ENCODE measurements around the gene DZANK1.
"Not testable (repeated sequence)": the region's sequence is repeated elsewhere in the genome, so short reads cannot be mapped to it uniquely, and the experiment has no call there.

The DZANK1 gene

GRCh38 chr20:18403269-18403668, 63.6 kb downstream of the DZANK1 start:
- DNase-seq = no peak
- Histone ChIP-seq H3K27me3 (replicated peaks) (no peaks in the 10 kb centered on the region), H3K36me3 (replicated peaks) (no peaks in the 10 kb centered on the region), H3K27ac (no peak overlapping the region), H3K4me3 (ENCODE audit: low read depth, low read length) (no peak overlapping the region)
- in situ Hi-C loops (cut with HindIII; ENCODE audit: low pct_ligation_motif_present, low sequenced_read_pairs) = no loop called here
- no peak for TF ChIP-seq CTCF (IDR thresholded peaks at IDR 0.05; ENCODE audit: low read depth, low read length, missing control alignments)

- in situ Hi-C loops (cut with HindIII; ENCODE audit: low pct_ligation_motif_present, low sequenced_read_pairs) = no loop called here
- Histone ChIP-seq H3K27ac (no peak overlapping the region), H3K27me3 (replicated peaks) (no peaks in the 10 kb centered on the region), H3K4me3 (ENCODE audit: low read depth, low read length) (no peak overlapping the region), H3K36me3 (replicated peaks) (no peaks in the 10 kb centered on the region)
- TF ChIP-seq CTCF (IDR thresholded peaks at IDR 0.05; ENCODE audit: low read depth, low read length, missing control alignments) = no peak
- DNase-seq = no peak
Measured at GRCh38 chr20:18401305-18401704, 65.5 kb downstream of the DZANK1 start.

- no peak overlapping the region for H3K4me3 ChIP-seq (ENCODE audit: low read depth, low read length)
- in situ Hi-C loops (cut with HindIII; ENCODE audit: low pct_ligation_motif_present, low sequenced_read_pairs) = no loop called here
- DNase-seq = no peak
- TF ChIP-seq CTCF (IDR thresholded peaks at IDR 0.05; ENCODE audit: low read depth, low read length, missing control alignments) = no peak
- H3K27me3 ChIP-seq (replicated peaks) = no peaks in the 10 kb centered on the region
- no peaks in the 10 kb centered on the region for H3K36me3 ChIP-seq (replicated peaks)
- no peak overlapping the region for H3K27ac ChIP-seq
Measured at GRCh38 chr20:18400460-18400859, 66.4 kb downstream of the DZANK1 start.

GRCh38 chr20:18398713-18399112, 68.1 kb downstream of the DZANK1 start:
- in situ Hi-C loops (cut with HindIII; ENCODE audit: low pct_ligation_motif_present, low sequenced_read_pairs); H3K36me3 ChIP-seq (replicated peaks); H3K4me3 ChIP-seq (ENCODE audit: low read depth, low read length); H3K27me3 ChIP-seq (replicated peaks); H3K27ac ChIP-seq; DNase-seq: not testable (repeated sequence)

GRCh38 chr20:18397030-18397429, 69.8 kb downstream of the DZANK1 start:
- Histone ChIP-seq H3K36me3 (replicated peaks) (no peaks in the 10 kb centered on the region), H3K27ac (no peak overlapping the region), H3K27me3 (replicated peaks) (no peaks in the 10 kb centered on the region), H3K4me3 (ENCODE audit: low read depth, low read length) (no peak overlapping the region)
- no peak for DNase-seq
- TF ChIP-seq CTCF (IDR thresholded peaks at IDR 0.05; ENCODE audit: low read depth, low read length, missing control alignments) = no peak
- in situ Hi-C loops (cut with HindIII; ENCODE audit: low pct_ligation_motif_present, low sequenced_read_pairs) = no loop called here

GRCh38 chr20:18395544-18395943, 71.3 kb downstream of the DZANK1 start:
- no peak overlapping the region for H3K4me3 ChIP-seq (ENCODE audit: low read depth, low read length)
- no peak overlapping the region for H3K27ac ChIP-seq
- H3K36me3 ChIP-seq (replicated peaks) = no peaks in the 10 kb centered on the region
- no peaks in the 10 kb centered on the region for H3K27me3 ChIP-seq (replicated peaks)
- DNase-seq = no peak
- no peak for TF ChIP-seq CTCF (IDR thresholded peaks at IDR 0.05; ENCODE audit: low read depth, low read length, missing control alignments)
- in situ Hi-C loops (cut with HindIII; ENCODE audit: low pct_ligation_motif_present, low sequenced_read_pairs) = no loop called here
